ENCODE data around the gene KCND3. TPM values are rescaled to one million over a fixed set of nuclear protein-coding genes. Genes with fewer than 3 reads are reported as not detected.

KCND3 gene
- total RNA-seq, 1 donor from 2014 or later: 19.8 TPM

- DNase-seq: no peak
- intact Hi-C loops (cut with micrococcal nuclease): no loop called here
- ATAC-seq: no peak
Measured at GRCh38 chr1:111770916-111771315, 218.6 kb downstream of the KCND3 start.

- peak; percentile 60 for ATAC-seq
- intact Hi-C loops (cut with micrococcal nuclease): loop anchor here (10.0 kb wide), 1 partner anchor 285 kb away; no protein-coding TSS in a partner anchor
Measured at GRCh38 chr1:111769517-111770146, 219.8 kb downstream of the KCND3 start.

GRCh38 chr1:111768625-111769024 lies 220.8 kb downstream of the KCND3 start:
- DNase-seq: no peak
- intact Hi-C loops (cut with micrococcal nuclease): loop anchor here (10.0 kb wide), 1 partner anchor 284 kb away; no protein-coding TSS in a partner anchor
- no peak for ATAC-seq

More at GRCh38 chr1:111769517-111770146, 219.8 kb downstream of the KCND3 start:
- DNase-seq: no peak

GRCh38 chr1:111768023-111768422 lies 221.4 kb downstream of the KCND3 start:
- intact Hi-C loops (cut with micrococcal nuclease): loop anchor here (10.0 kb wide), 1 partner anchor 283 kb away; no protein-coding TSS in a partner anchor
- DNase-seq: no peak
- no peak for ATAC-seq

- ATAC-seq (no peak), DNase-seq (no peak)
- intact Hi-C loops (cut with micrococcal nuclease): loop anchor here (10.0 kb wide), 1 partner anchor 278 kb away; no protein-coding TSS in a partner anchor
Measured at GRCh38 chr1:111762332-111762731, 227.1 kb downstream of the KCND3 start.

GRCh38 chr1:111761717-111762116 lies 227.8 kb downstream of the KCND3 start:
- no peak for ATAC-seq
- intact Hi-C loops (cut with micrococcal nuclease): loop anchor here (10.0 kb wide), 1 partner anchor 277 kb away; no protein-coding TSS in a partner anchor
- no peak for DNase-seq

GRCh38 chr1:111758373-111758772 lies 231.1 kb downstream of the KCND3 start:
- no peak for DNase-seq
- intact Hi-C loops (cut with micrococcal nuclease): no loop called here
- no peak for ATAC-seq

GRCh38 chr1:111756124-111756513 lies 233.3 kb downstream of the KCND3 start:
- intact Hi-C loops (cut with micrococcal nuclease): no loop called here
- DNase-seq (no peak), ATAC-seq (peak; percentile 43)

- DNase-seq: peak; percentile 95
- ATAC-seq: peak; percentile 98
- intact Hi-C loops (cut with micrococcal nuclease): no loop called here
Measured at GRCh38 chr1:111755331-111756123, 233.9 kb downstream of the KCND3 start, which contains the start of gene DDX20. Gene DDX20, plus strand, starts transcription at chr1:111755901. Its CDS starts 24 bp downstream, at chr1:111755925.

GRCh38 chr1:111754984-111755330 lies 234.5 kb downstream of the KCND3 start:
- intact Hi-C loops (cut with micrococcal nuclease): no loop called here
- DNase-seq (peak; percentile 62), ATAC-seq (peak; percentile 27)

GRCh38 chr1:111751906-111752575 lies 237.4 kb downstream of the KCND3 start:
- ATAC-seq (no peak), DNase-seq (no peak)
- intact Hi-C loops (cut with micrococcal nuclease): no loop called here

GRCh38 chr1:111750856-111751255 lies 238.6 kb downstream of the KCND3 start:
- intact Hi-C loops (cut with micrococcal nuclease): no loop called here
- no peak for ATAC-seq
- DNase-seq: no peak

GRCh38 chr1:111749628-111750027 lies 239.8 kb downstream of the KCND3 start:
- intact Hi-C loops (cut with micrococcal nuclease): loop anchor here (5.0 kb wide), 1 partner anchor 37 kb away; no protein-coding TSS in a partner anchor
- DNase-seq (no peak), ATAC-seq (no peak)

GRCh38 chr1:111747947-111748346 lies 241.5 kb downstream of the KCND3 start:
- DNase-seq (no peak), ATAC-seq (no peak)
- intact Hi-C loops (cut with micrococcal nuclease): loop anchor here (5.0 kb wide), 1 partner anchor 36 kb away; no protein-coding TSS in a partner anchor

GRCh38 chr1:111747282-111747734 lies 242.2 kb downstream of the KCND3 start:
- intact Hi-C loops (cut with micrococcal nuclease): loop anchor here (5.0 kb wide), 1 partner anchor 35 kb away; no protein-coding TSS in a partner anchor
- DNase-seq: no peak
- ATAC-seq: peak; percentile 48

- ATAC-seq: no peak
- no peak for DNase-seq
- intact Hi-C loops (cut with micrococcal nuclease): loop anchor here (5.0 kb wide), 1 partner anchor 34 kb away; no protein-coding TSS in a partner anchor
Measured at GRCh38 chr1:111746614-111746999, 242.9 kb downstream of the KCND3 start.

- intact Hi-C loops (cut with micrococcal nuclease): loop anchor here (5.0 kb wide), 1 partner anchor 34 kb away; no protein-coding TSS in a partner anchor
- peak; percentile 59 for ATAC-seq
Measured at GRCh38 chr1:111745675-111746613, 243.5 kb downstream of the KCND3 start.

GRCh38 chr1:111743679-111744101 lies 245.8 kb downstream of the KCND3 start:
- DNase-seq: peak; percentile 54

More at GRCh38 chr1:111745675-111746613, 243.5 kb downstream of the KCND3 start:
- peak; percentile 54 for DNase-seq

More at GRCh38 chr1:111743679-111744101, 245.8 kb downstream of the KCND3 start:
- peak; percentile 6 for ATAC-seq
- intact Hi-C loops (cut with micrococcal nuclease): no loop called here
